ENCODE results near the gene RNF8.
A peak's percentile ranks its signal among the peaks of the same experiment; 100 is the strongest.
"Not testable (repeated sequence)": the region's sequence is repeated elsewhere in the genome, so short reads cannot be mapped to it uniquely, and the experiment has no call there.

RNF8 gene, protein sequence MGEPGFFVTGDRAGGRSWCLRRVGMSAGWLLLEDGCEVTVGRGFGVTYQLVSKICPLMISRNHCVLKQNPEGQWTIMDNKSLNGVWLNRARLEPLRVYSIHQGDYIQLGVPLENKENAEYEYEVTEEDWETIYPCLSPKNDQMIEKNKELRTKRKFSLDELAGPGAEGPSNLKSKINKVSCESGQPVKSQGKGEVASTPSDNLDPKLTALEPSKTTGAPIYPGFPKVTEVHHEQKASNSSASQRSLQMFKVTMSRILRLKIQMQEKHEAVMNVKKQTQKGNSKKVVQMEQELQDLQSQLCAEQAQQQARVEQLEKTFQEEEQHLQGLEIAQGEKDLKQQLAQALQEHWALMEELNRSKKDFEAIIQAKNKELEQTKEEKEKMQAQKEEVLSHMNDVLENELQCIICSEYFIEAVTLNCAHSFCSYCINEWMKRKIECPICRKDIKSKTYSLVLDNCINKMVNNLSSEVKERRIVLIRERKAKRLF

GRCh38 chr6:37353761-37354525 lies at the start of gene RNF8:
Gene RNF8, plus strand, starts transcription at chr6:37353983. Its CDS starts 182 bp downstream, at chr6:37354165.
- DNase-seq (ENCODE audit: low read depth in 2 of 2) = peak; percentile 79 to 84

GRCh38 chr6:37304766-37305165 lies 49.0 kb upstream of the RNF8 start:
- DNase-seq (ENCODE audit: low read depth in 2 of 2) = no peak

- DNase-seq (ENCODE audit: low read depth in 2 of 2) = no peak
These were observed 47.9 kb upstream of the RNF8 start for GRCh38 chr6:37305841-37306425.

- no peak for DNase-seq (ENCODE audit: low read depth in 2 of 2)
These were observed 47.1 kb upstream of the RNF8 start for GRCh38 chr6:37306624-37307222.

- not testable (repeated sequence) for DNase-seq (ENCODE audit: low read depth in 2 of 2)
These were observed 46.3 kb upstream of the RNF8 start for GRCh38 chr6:37307484-37307883.

- no peak for DNase-seq (ENCODE audit: low read depth in 2 of 2)
These were observed 45.5 kb upstream of the RNF8 start for GRCh38 chr6:37308069-37308815.

GRCh38 chr6:37309046-37309445 lies 44.7 kb upstream of the RNF8 start:
- no peak for DNase-seq (ENCODE audit: low read depth in 2 of 2)

DNA sequence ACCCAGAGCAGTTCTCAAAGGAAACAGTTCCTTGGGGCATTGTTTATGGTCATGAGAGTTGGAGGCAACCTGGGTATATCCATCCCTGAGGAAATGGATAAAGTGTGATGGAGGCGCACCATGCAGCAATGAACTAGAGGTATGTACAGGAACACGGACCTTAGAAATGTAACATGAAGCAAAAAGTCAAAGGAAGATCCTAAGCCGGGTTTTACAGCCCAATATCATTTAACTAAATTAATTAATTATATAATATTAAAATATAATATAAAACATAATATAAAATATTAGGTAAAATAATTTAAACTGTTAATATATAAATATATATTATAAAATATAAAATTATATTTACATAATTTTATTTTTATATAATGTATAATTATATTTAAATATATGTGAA lies 44.1 kb upstream of the RNF8 start:
- no peak for DNase-seq (ENCODE audit: low read depth in 2 of 2)

DNA sequence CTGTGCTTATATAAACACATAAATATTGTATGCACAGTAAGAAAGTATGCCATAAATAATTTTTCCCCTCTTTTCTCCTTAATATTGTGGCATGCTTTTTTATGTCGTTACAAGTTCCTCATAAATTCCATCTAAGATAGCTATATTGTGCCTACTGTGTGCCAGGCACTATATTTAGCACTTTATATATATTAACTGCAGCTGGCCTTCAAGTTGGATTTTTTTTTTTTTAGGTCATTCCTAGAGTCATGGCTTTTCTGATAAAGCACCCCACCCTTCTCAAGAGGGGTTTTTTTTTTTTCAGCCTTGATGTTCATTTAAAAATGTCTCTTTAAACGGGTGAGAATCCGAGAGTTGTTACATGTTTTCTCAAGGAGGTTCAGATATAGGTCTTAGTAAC lies 42.8 kb upstream of the RNF8 start:
- no peak for DNase-seq (ENCODE audit: low read depth in 2 of 2)

GRCh38 chr6:37311741-37312473 lies 41.9 kb upstream of the RNF8 start:
- no peak for DNase-seq (ENCODE audit: low read depth in 2 of 2)

GRCh38 chr6:37313723-37314486 lies 39.9 kb upstream of the RNF8 start:
- no peak for DNase-seq (ENCODE audit: low read depth in 2 of 2)

DNA sequence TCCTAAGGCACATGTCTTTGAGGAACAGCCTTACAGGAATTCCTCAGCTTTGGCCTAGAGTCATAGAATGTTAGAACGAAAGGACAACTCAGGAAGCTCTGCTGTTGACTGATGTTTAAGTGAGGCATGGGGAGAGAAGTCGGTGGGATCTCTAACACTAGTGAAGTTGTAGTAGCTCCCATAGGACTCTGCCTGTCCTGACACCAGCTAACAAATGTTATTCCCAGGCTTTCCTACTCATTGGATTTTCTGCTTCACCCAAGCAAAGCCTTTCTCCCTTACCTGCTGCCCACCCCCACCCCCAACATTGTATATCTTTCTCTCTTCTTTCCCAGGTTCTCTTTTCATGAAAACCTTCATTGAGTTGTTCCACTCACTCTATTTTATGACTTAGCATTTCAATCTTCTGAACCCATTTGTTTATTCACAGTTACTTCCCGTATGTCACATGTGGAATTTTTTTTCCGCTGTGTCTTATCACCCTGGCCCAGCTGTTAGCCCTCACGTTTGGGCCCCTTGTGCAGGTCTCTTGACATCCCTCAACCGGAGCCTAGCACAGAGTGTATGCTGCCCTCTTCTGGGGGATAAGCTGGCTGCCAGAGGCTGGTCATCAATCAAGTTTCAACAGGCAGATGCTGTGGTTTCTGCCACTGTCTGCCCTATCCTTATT lies 39.2 kb upstream of the RNF8 start:
- no peak for DNase-seq (ENCODE audit: low read depth in 2 of 2)

DNA sequence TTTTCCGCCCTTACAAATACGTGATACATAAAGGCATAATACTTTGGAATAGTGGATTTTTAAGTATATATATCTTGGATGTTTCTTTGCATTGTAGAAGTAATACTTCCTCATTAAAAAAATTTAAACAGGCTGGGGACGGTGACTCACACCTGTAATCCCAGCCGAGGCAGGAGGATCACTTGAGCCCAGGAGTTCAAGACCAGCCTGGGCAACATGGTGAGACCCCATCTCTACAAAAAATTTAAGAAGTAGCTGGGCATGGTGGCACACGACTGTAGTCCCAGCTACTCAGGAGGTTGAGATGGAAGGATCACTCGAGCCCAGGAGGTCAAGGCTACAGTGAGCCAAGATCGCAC lies 38.6 kb upstream of the RNF8 start:
- DNase-seq (ENCODE audit: low read depth in 2 of 2) = no peak

DNA sequence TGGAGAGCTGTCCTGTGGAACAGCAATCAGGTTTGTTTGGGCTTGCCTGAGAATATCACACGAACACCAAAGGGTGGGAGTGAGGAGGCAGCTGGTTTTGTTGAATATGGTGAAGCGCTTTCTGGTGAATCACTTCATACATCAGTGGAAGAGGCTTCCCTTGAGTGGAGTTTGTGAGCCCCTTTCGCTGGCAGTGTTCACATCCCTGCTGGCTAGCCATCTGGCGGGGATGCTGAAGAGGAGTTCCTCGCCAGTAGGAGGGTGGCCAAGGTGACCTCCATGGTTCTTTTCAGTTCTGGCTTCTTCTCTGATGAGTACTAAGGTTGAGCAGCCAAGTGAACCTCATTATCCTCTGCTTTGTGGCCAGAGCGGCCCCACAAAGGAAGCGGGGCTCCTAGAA lies 37.7 kb upstream of the RNF8 start:
- DNase-seq (ENCODE audit: low read depth in 2 of 2) = no peak

- no peak for DNase-seq (ENCODE audit: low read depth in 2 of 2)
These were observed 36.3 kb upstream of the RNF8 start for GRCh38 chr6:37317312-37318038.

DNA sequence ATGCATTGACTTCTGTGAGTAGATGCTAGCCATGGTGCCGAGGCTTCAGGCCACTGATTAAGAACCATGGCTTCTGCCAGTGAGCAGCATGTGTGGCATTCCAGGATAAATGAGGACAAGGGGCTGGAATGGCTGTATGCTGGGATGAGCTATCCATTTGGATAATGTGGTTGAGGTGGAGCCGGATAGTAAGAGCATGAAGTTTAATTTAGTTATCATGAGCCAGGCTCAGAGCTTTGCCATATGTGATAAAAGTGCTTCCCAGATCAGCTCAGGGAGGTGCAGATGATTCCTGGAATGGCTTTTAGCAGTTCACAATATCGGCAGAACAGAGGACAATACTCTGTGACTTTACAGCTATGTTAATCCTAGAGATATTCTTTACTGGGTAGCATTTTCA lies 34.6 kb upstream of the RNF8 start:
- no peak for DNase-seq (ENCODE audit: low read depth in 2 of 2)

- DNase-seq (ENCODE audit: low read depth in 2 of 2) = no peak
These were observed 33.8 kb upstream of the RNF8 start for GRCh38 chr6:37319856-37320480.

DNA sequence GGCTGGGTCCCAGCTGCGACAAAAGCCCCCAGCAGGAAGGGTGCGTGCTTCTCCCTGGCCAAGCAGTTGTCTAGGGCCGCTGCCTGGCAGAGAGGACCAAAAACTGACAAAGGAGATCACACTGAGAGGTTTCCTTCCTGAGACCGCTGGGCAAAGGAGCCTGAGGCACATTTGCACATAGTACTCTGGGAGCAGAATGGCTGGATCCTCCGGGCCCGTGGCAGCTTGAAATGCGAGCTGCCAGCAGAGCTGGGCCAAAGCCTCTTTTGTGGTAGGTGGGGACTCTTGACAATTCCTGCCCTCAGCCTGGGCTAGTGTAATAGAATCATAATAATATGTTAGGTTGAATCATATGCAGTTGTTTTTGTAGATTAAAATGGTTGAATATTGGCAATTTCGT lies 33.1 kb upstream of the RNF8 start:
- DNase-seq (ENCODE audit: low read depth in 2 of 2) = no peak
